Measurements from ENCODE around the gene RAD52.

DNA sequence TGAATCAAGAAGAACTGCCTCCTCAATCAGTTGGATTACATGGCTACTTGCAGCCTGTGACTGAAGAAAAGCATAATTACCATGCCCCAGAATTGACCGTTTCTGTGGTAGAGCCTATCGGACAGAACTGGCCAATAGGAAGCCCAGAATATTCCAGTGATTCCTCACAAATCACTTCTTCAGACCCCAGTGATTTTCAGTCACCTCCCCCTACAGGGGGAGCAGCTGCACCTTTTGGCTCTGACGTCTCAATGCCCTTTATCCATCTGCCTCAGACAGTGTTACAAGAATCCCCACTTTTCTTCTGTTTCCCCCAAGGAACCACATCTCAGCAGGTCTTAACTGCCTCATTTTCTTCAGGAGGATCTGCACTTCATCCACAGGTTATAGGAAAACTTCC is 80.8 kb downstream of the RAD52 start:
- TF ChIP-seq FOXM1 (IDR thresholded peaks at IDR 0.05; ENCODE audit: borderline replicate concordance) (no peak), LEF1 (IDR thresholded peaks at IDR 0.05; ENCODE audit: borderline replicate concordance) (no peak), HDGF (IDR thresholded peaks at IDR 0.05; ENCODE audit: borderline replicate concordance) (no peak), FOXK2 (IDR thresholded peaks at IDR 0.05) (no peak), SP1 (IDR thresholded peaks at IDR 0.05) (no peak), TARDBP (IDR thresholded peaks at IDR 0.05) (no peak), SUZ12 (IDR thresholded peaks at IDR 0.05) (no peak), BHLHE40 (IDR thresholded peaks at IDR 0.05; ENCODE audit: borderline replicate concordance) (no peak), ELF4 (IDR thresholded peaks at IDR 0.05) (no peak), FOXA1 (IDR thresholded peaks at IDR 0.05) (no peak), NFRKB (IDR thresholded peaks at IDR 0.05) (no peak), ZNF384 (IDR thresholded peaks at IDR 0.05) (no peak), L3MBTL2 (conservative IDR thresholded peaks at IDR 0.05) (no peak)
- TF ChIP-seq, protein P1, sequence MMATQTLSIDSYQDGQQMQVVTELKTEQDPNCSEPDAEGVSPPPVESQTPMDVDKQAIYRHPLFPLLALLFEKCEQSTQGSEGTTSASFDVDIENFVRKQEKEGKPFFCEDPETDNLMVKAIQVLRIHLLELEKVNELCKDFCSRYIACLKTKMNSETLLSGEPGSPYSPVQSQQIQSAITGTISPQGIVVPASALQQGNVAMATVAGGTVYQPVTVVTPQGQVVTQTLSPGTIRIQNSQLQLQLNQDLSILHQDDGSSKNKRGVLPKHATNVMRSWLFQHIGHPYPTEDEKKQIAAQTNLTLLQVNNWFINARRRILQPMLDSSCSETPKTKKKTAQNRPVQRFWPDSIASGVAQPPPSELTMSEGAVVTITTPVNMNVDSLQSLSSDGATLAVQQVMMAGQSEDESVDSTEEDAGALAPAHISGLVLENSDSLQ (IDR thresholded peaks at IDR 0.05): no peak

Measured in HEK293T (cell line).